Femur (tissue), 1 donor: ENCODE results near the gene DDX24.
"Not testable (repeated sequence)": the region's sequence is repeated elsewhere in the genome, so short reads cannot be mapped to it uniquely, and the experiment has no call there.

ENCODE experiments used
- DNase-seq: peaks from one replicate; pipeline ENCODE4 v3.0.0-alpha.2; 2017

Gene DDX24

GRCh38 chr14:94079891-94080620, 946 bp downstream of the DDX24 start:
- DNase-seq, result no peak

GRCh38 chr14:94077823-94078222, 3.2 kb downstream of the DDX24 start:
- no peak for DNase-seq

GRCh38 chr14:94077111-94077821, 3.7 kb downstream of the DDX24 start:
- no peak for DNase-seq

- DNase-seq, result no peak
These were observed 6.0 kb downstream of the DDX24 start for GRCh38 chr14:94075008-94075407.

GRCh38 chr14:94074534-94074933, 6.5 kb downstream of the DDX24 start:
- no peak for DNase-seq

GRCh38 chr14:94072076-94072475, 8.9 kb downstream of the DDX24 start:
- DNase-seq, result not testable (repeated sequence)

- no peak for DNase-seq
These were observed 14.8 kb downstream of the DDX24 start for GRCh38 chr14:94066089-94066676.

GRCh38 chr14:94062344-94062940, 18.6 kb downstream of the DDX24 start:
- no peak for DNase-seq

GRCh38 chr14:94059998-94060397, 21.0 kb downstream of the DDX24 start:
- DNase-seq, result no peak

- DNase-seq, result no peak
These were observed 22.3 kb downstream of the DDX24 start for GRCh38 chr14:94058674-94059138.

- DNase-seq, result no peak
These were observed 22.8 kb downstream of the DDX24 start for GRCh38 chr14:94058128-94058673.

- DNase-seq, result no peak
These were observed 24.3 kb downstream of the DDX24 start for GRCh38 chr14:94056579-94057308.

- peak; percentile 11 for DNase-seq
These were observed 26.1 kb downstream of the DDX24 start for GRCh38 chr14:94054936-94055335.

- DNase-seq, result no peak
These were observed 26.6 kb downstream of the DDX24 start for GRCh38 chr14:94054401-94054800.

GRCh38 chr14:94052662-94053061, 28.3 kb downstream of the DDX24 start:
- DNase-seq, result no peak

- peak; percentile 9 for DNase-seq
These were observed 28.8 kb downstream of the DDX24 start for GRCh38 chr14:94052199-94052598.

GRCh38 chr14:94051779-94052178, 29.2 kb downstream of the DDX24 start:
- DNase-seq, result no peak

- DNase-seq, result peak; percentile 57
These were observed 29.9 kb downstream of the DDX24 start for GRCh38 chr14:94051115-94051514.

- peak; percentile 19 for DNase-seq
These were observed 30.6 kb downstream of the DDX24 start for GRCh38 chr14:94050231-94050880.

- no peak for DNase-seq
These were observed 31.4 kb downstream of the DDX24 start for GRCh38 chr14:94049625-94050023.

- peak; percentile 16 for DNase-seq
These were observed 32.0 kb downstream of the DDX24 start for GRCh38 chr14:94048691-94049624.
